Hematopoietic multipotent progenitor cell treated with erythropoietin and hydrocortisone succinate and interleukin-3 and kit ligand, for 6 days (in vitro differentiated cells): ENCODE results near the gene LRRC8C.
A peak's percentile ranks its signal among the peaks of the same experiment; 100 is the strongest.

Experiments
- DNase-seq: peaks from one replicate; pipeline ENCODE4 v3.0.0-alpha.2; 2015

LRRC8C gene

DNA sequence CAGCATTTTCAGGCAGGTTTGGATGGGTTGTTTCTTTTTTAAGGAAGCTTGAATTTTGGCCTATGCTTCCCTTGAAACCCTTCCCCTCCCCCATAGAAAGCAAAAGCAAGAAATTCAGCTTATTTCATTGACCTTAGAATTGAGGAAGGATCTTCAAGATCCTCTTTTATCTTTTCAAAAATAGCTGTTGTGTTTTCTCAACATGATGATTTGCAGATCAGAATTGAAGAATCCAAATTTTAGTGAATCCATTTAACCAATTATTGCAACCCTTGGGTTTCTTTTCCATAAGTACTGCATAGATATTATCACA is 73.7 kb downstream of the LRRC8C start:
- DNase-seq = no peak

DNA sequence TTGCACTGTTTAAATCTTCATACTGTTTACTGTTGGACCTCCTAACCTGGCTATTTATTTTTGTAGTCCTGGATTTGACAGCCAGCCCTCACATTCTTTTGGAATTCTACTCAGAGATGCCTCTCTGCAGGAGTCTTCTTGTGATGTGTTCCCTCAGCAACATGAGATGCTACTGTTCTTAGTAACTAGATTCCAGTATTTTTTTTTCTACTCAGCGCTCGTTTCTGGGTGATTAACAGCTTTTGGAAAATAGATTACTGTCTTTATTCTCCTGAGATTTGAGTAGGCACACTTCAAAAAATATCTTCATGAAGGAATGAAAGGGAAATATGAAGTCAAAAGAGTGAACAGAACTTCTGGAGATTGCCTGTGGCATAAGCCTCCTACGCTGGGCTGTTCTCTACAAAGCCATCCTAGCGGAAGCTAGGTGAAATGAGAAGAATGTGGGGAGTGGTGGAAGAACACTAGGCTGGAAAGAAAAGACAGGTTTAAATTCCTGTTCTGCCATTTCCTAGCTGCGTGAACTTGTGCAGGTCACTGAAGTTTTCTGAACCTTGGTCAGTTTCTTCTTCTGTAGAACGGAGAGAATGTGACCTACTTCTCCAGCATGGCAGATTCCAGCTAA is 75.9 kb downstream of the LRRC8C start:
- DNase-seq = no peak

- DNase-seq = peak; percentile 51
Observed at GRCh38 chr1:89710498-89711139, 77.7 kb downstream of the LRRC8C start.

GRCh38 chr1:89711140-89711778 is 78.3 kb downstream of the LRRC8C start:
- no peak for DNase-seq

- no peak for DNase-seq
Observed at GRCh38 chr1:89712420-89712819, 79.5 kb downstream of the LRRC8C start.

GRCh38 chr1:89715677-89716076 is 82.8 kb downstream of the LRRC8C start:
- no peak for DNase-seq

- peak; percentile 71 for DNase-seq
Observed at GRCh38 chr1:89719502-89720306, 86.8 kb downstream of the LRRC8C start.

DNA sequence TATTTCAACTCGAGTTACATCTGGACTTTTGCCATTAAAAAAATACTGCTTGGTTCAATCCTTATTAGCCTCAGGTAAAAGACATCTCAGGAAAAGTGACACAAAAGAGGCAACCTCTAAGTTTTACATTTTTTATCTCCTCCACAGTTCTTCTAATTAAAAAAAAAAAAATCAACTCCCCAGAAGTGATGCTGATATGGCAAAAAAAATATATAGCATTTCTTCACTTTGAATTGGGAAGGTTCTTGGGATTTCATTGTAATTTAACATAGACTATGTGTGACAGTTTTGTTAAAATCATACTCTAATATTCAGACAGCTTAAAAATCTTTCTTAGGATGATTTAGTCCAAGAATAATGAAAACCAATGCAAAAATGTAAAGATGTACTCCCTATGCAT is 87.9 kb downstream of the LRRC8C start:
- no peak for DNase-seq

GRCh38 chr1:89721351-89721750 is 88.4 kb downstream of the LRRC8C start:
- peak; percentile 55 for DNase-seq

- DNase-seq = no peak
Observed at GRCh38 chr1:89723144-89723543, 90.2 kb downstream of the LRRC8C start.

- DNase-seq = no peak
Observed at GRCh38 chr1:89723863-89724262, 90.9 kb downstream of the LRRC8C start.

DNA sequence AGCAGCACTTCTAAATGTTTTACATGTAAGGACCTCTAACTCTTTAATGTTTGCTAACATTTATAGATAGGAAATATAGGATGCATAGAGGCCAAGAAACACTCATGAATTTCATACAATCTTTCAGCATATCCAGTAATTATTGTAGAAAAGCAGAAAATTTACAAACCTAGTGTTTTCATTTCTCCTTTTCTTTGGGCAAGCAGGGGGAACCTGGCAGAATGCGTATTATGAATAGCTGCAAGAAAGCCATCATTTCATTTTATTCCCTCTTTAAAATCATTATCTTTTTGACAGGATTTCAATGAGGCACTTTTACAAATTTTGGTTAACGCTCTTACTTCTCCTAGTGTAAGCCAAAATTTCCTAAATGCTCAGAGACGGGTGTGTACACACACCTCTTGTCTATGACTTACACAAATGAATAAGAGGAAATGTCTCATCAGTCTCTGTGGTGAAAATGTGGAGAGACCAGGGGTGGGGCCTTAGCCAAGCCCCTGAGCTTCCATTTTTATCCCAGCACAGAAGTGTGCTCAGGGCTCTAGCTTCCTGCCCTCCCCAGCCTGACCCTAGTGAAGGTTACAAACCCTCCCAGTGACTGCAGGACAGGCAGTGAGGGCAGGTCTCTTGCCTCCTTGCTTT is 91.6 kb downstream of the LRRC8C start:
- DNase-seq = peak; percentile 36

GRCh38 chr1:89725011-89725370 is 92.1 kb downstream of the LRRC8C start:
- DNase-seq = peak; percentile 19

DNA sequence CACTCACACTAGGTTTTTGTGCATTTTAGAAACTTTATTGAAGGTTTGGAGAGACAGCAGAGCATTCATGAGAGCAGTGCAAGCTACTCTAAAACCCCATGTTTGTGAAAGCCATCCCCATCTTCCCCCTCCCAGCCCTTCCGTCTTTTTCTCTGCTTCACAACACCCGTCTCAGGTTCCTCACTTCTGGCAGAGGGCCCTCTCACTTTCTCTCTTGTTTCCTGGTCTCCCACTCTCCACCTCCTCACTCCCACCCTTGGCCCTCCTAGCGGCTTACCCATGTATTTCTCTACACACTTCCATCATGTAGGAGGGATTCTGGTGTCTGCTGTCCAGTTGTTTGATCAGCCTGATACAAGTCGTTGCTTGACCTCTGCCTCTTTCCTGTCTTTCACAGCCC is 92.7 kb downstream of the LRRC8C start:
- no peak for DNase-seq

GRCh38 chr1:89727517-89728312 is 94.8 kb downstream of the LRRC8C start:
- DNase-seq = no peak

GRCh38 chr1:89728381-89728780 is 95.5 kb downstream of the LRRC8C start:
- DNase-seq = no peak

GRCh38 chr1:89732206-89732605 is 99.3 kb downstream of the LRRC8C start:
- no peak for DNase-seq

DNA sequence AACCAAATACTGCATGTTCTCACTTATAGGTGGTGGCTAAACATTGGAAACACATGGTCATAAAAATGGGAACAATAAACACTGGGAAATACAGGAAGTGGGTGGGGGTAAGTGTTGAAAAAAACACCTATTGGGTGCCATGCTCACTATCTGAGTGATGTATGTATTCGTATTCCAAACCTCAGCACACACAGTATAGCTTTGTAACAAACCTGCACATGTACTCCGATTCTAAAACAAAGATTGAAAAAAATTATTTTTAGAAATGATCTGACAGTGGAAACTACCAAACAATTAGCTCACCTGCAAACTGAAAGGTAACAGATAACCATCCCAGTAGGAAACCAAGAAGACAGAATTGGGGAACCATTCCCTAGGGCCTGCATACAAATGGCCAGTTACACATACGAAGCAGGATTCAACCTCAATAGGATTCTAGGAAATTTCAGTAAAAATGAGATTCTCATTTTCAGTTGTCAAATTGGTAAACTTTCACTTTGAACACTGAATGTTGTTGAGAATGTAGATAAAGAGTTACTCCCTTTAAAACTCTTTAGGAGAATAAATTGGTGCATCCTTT is 99.8 kb downstream of the LRRC8C start:
- no peak for DNase-seq

DNA sequence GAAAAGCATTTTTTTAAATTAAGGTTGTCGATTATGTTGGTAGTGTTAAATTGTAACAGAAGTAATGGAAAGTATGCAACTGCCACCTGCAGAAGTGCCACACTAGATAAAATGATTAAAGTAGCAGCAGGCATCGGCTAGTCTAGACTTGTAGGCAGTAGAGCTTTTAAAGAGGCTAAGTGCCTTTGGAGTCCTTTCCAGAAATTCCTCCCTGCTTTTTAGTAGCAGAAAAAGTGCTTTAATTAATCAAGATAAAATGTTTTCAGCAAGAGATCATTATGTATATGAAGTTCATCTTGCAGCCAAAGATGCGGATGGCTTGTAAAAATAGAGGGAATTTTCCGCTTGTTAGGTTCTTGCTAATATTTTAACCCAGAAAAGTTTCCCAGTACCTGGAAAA is 100.8 kb downstream of the LRRC8C start:
- no peak for DNase-seq

DNA sequence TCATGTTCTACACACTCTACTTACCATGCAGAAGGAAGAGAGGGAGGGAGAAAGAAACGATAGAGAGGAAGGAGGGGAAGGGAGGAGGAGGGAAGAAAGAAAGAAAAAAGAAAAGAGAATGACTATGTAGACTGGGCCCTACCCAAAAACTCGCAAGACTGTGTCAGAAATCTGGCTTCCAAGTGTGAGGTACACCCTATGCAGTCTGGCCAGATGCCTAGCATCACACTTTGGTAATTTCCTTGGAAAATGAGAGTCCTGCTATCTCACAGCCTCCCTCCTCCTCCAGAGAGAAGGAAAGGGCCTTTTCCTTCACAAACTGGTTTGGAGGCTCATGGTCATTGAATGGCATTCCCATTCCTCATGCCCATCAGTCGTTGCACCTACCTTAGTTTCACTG is 101.5 kb downstream of the LRRC8C start:
- DNase-seq = no peak

DNA sequence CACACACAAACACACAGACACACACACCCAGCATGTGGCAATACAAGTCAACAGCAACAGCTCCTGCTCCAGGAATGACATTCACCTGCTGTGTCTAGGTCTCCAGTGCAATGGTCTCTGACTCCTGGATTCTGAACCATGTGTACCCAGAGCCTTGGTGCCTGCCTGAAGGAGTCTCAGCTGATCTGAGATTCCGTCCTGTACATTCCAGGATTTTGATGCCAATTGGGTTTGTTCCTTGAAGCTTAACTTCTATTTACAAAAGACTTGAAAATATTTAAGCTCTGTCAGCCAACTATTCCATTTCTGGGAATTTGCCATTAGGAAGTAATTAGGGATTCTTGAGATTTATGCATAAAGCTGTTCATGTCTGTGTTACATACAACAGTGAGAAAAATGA is 102.6 kb downstream of the LRRC8C start:
- DNase-seq = no peak
